GM12892 (cell line): ENCODE data around the gene DMP1.

Experiments
- DNase-seq: peaks from one replicate; pipeline ENCODE4 v3.0.0; 2011; ENCODE audit not compliant: insufficient read length
- FAIRE-seq: peaks from 2 replicates; lab custom pipeline; 2011; peaks lifted over from hg19 to GRCh38; lab: Jason Lieb, UNC
- POLR2A ChIP-seq: IDR thresholded peaks from 2 replicates; pipeline ENCODE4 v1.6.1; 2011; ENCODE audit warnings: low read depth, low read length, control low read depth
- POLR2AphosphoS5 ChIP-seq: IDR thresholded peaks from 2 replicates; pipeline ENCODE4 v1.6.1; 2011; ENCODE audit warnings: low read depth, low read length, control low read depth
- TAF1 ChIP-seq: IDR thresholded peaks from 2 replicates; pipeline ENCODE4 v1.6.1; 2011; ENCODE audit warnings: low read depth, mild to moderate bottlenecking, control low read depth, low read length, borderline replicate concordance

The DMP1 gene

GRCh38 chr4:87697272-87697671 lies 47.2 kb downstream of the DMP1 start:
- FAIRE-seq = no peak
- DNase-seq = no peak
- TF ChIP-seq POLR2A (no peak), TAF1 (no peak), POLR2AphosphoS5 (no peak)

DNA sequence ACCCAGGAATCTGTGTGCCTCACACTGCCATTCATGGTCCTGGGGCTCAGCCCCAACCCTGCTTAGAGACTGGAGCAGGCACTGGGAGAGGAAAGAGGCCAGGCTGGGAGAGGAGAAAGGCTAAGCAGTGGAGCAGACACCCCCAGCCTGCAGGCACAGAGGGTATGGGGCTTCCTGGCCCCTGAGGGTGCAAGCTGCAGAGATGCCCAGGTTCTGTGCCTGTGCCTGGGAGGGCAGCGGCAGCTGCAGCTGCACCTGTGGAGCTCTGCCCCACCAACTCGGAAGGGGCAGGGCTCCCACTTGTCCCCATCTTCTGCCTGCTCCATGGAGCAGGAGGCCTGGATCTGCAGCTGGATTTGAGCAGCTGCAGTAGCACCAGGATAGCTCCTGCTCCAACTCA lies 47.9 kb downstream of the DMP1 start:
- TF ChIP-seq POLR2A (no peak), POLR2AphosphoS5 (no peak), TAF1 (no peak)
- DNase-seq = no peak
- no peak for FAIRE-seq

- FAIRE-seq (no peak), DNase-seq (no peak)
- TF ChIP-seq POLR2A = no peak
Measured at GRCh38 chr4:87698394-87698793, 48.3 kb downstream of the DMP1 start.

- FAIRE-seq (no peak), DNase-seq (no peak)
Measured at GRCh38 chr4:87704001-87704400, 53.9 kb downstream of the DMP1 start.

DNA sequence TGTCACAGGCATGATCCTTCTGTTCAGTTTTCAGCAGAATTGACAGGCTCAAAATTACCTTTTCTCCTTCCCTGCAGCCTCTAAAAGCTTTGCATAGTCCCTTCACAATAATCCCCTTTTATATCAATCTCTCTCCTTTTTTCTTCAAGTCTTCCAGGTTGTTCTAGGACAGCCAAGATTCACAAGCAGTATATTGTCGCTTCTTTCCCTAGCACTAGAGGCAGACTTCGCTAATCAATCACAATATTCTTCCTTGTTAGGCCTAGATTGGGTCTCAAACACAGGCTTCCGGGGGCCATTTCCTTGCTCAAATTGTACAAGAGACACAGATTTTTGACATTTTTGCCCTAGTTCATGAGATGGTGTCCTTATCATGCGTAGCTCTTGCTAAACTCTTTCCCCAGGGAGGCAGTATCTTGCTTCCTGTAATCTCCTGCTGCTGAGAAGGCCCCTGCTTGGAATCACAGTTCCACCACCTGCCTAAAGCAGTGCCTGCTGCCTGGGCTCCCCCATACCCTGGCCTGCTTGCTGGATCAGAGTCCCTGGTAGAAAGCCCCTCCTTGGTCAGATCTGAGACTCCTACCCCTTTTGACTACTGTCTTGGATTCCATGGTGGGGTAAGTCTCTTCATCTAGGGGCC lies 57.3 kb downstream of the DMP1 start:
- TF ChIP-seq TAF1 (no peak), POLR2A (no peak), POLR2AphosphoS5 (no peak)
- FAIRE-seq = no peak
- no peak for DNase-seq

More at GRCh38 chr4:87704001-87704400, 53.9 kb downstream of the DMP1 start:
- TF ChIP-seq POLR2AphosphoS5 (no peak), TAF1 (no peak)
